K562 (cell line): ENCODE data around the gene CD74. TPM values are rescaled to one million over a fixed set of nuclear protein-coding genes. Genes with fewer than 3 reads are reported as not detected.

Experiments used
- ATAC-seq: fragments of 200-7000 bp; cut with Tn5 transposase; 3 replicates; pipeline ENCODE4 v1.9.1; 2020; ENCODE audit warnings: moderate library complexity
- BruUV-seq: library from RNA; stranded (reverse); fragments of 400-500 nt; replicated peaks from 2 replicates; lab custom pipeline; 2021; lab: Mats Ljungman, UMichigan
- CTCF ChIA-PET: fragments of 300-600 bp; formaldehyde crosslinking; extraction: SDS; loops from one replicate; lab custom pipeline; 2021; ENCODE audit warnings: low intra/inter-chr PET ratio; lab: Yijun Ruan, JAX
- POLR2A ChIA-PET: fragments of 300-600, 350-650 bp; sonication (Branson Sonifier 250); formaldehyde crosslinking; extraction: SDS; loops from one replicate; lab custom pipeline; 2021; ENCODE audit warnings: antibody characterized with exemption, inconsistent platforms; lab: Yijun Ruan, JAX
- DNase-seq, 4 experiments: peaks; one replicate each; pipeline versions ENCODE4 v3.0.0 to v3.0.0-alpha.2; 2011 to 2018; ENCODE audit warnings: low spot score in 3 of 4, mixed read lengths in 3 of 4; ENCODE audit errors: extremely low read depth in 1 of 4
- FAIRE-seq: peaks from 2 replicates; lab custom pipeline; 2011; peaks lifted over from hg19 to GRCh38; lab: Jason Lieb, UNC
- H2AFZ ChIP-seq: 2 replicates; pipeline ENCODE4 v1.6.0; 2011; ENCODE audit warnings: low read depth, low read length, control low read depth, inconsistent platforms
- H3K27ac ChIP-seq: fragments of 200-600 bp; 3 replicates; pipeline ENCODE4 v1.8.0; 2011; ENCODE audit warnings: low read depth, mild to moderate bottlenecking, control low read depth, inconsistent platforms, low read length, moderate library complexity, mixed read lengths; ENCODE audit errors: extremely low read depth
- H3K27me3 ChIP-seq, 2 experiments: fragments of 300-600 bp in 1 of 2; 2 replicates in 1 of 2; 3 replicates in 1 of 2; pipeline versions ENCODE4 v1.6.0 to v1.8.0; 2011; ENCODE audit warnings: inconsistent platforms in 2 of 2, low read length in 2 of 2, mild to moderate bottlenecking in 1 of 2, mixed read lengths in 1 of 2, moderate library complexity in 1 of 2; ENCODE audit not compliant: control insufficient read depth in 2 of 2, insufficient read depth in 2 of 2
- H3K36me3 ChIP-seq: fragments of 300-600 bp; 3 replicates; pipeline ENCODE4 v1.8.0; 2011; ENCODE audit warnings: mild to moderate bottlenecking, low read length, inconsistent platforms; ENCODE audit not compliant: control insufficient read depth, insufficient read depth
- H3K4me1 ChIP-seq, 2 experiments: fragments of 200-600 bp in 1 of 2; replicated peaks in 1 of 2; 2 replicates in 1 of 2; 3 replicates in 1 of 2; pipeline versions ENCODE4 v1.5.1 to v1.8.0; 2011; ENCODE audit warnings: inconsistent platforms in 2 of 2, low read length in 2 of 2, mild to moderate bottlenecking in 1 of 2, mixed read lengths in 1 of 2, moderate library complexity in 1 of 2; ENCODE audit not compliant: control insufficient read depth in 2 of 2, insufficient read depth in 2 of 2
- H3K4me2 ChIP-seq: 2 replicates; pipeline ENCODE4 v1.6.1; 2011; ENCODE audit warnings: low read length, control low read depth, inconsistent platforms, mixed read lengths; ENCODE audit not compliant: insufficient read depth
- H3K4me3 ChIP-seq: fragments of 200-600 bp; sonication (generic), shearing (Covaris generic); 2 replicates; pipeline ENCODE4 v1.5.1; 2016; ENCODE audit warnings: control low read depth, inconsistent platforms
- H3K79me2 ChIP-seq: fragments of 200-600 bp; 3 replicates; pipeline ENCODE4 v1.8.0; 2011; ENCODE audit warnings: low read length, inconsistent platforms; ENCODE audit not compliant: control insufficient read depth, insufficient read depth
- H3K9ac ChIP-seq, 2 experiments: 2 replicates each; pipeline versions ENCODE4 v1.6.0 to v1.6.1; 2011; ENCODE audit warnings: low read depth in 2 of 2, low read length in 2 of 2, control low read depth in 1 of 2, inconsistent platforms in 1 of 2, mild to moderate bottlenecking in 1 of 2, mixed read lengths in 1 of 2; ENCODE audit not compliant: insufficient read depth in 1 of 2
- H3K9me1 ChIP-seq: one replicate; pipeline ENCODE4 v1.6.0; 2011; ENCODE audit warnings: inconsistent platforms, mild to moderate bottlenecking, low read length, moderate library complexity; ENCODE audit not compliant: control insufficient read depth, insufficient read depth
- H3K9me3 ChIP-seq: replicated peaks from 2 replicates; pipeline ENCODE4 v1.5.1; 2011; ENCODE audit warnings: low read depth, low read length, inconsistent platforms; ENCODE audit not compliant: control insufficient read depth, insufficient read depth
- H4K20me1 ChIP-seq: replicated peaks from 2 replicates; pipeline ENCODE4 v1.6.1; 2011; ENCODE audit warnings: low read length, inconsistent platforms, mixed read lengths; ENCODE audit not compliant: control insufficient read depth, insufficient read depth
- ATF3 ChIP-seq, 2 experiments: fragments of 450-650 bp in 1 of 2; sonication (generic) in 1 of 2; formaldehyde crosslinking in 1 of 2; IDR thresholded peaks in 1 of 2; conservative IDR thresholded peaks in 1 of 2; 2 replicates each; pipeline versions ENCODE4 v1.6.1 to v1.8.1; 2016 to 2023; ENCODE audit warnings: mild to moderate bottlenecking in 2 of 2, moderate library complexity in 2 of 2, inconsistent platforms in 1 of 2, missing genetic modification reagents in 1 of 2
- ATF7 ChIP-seq: fragments of 450-650 bp; IDR thresholded peaks from 2 replicates; pipeline ENCODE4 v1.7.1; 2014; ENCODE audit warnings: mild to moderate bottlenecking, moderate library complexity
- BHLHE40 ChIP-seq: IDR thresholded peaks from 2 replicates; pipeline ENCODE4 v1.6.1; 2011; ENCODE audit warnings: low read length, improper control_type of control experiment
- HMG20A ChIP-seq: fragments of 450-650 bp; formaldehyde crosslinking; conservative IDR thresholded peaks from 2 replicates; pipeline ENCODE4 v1.4.0; 2020; ENCODE audit warnings: mild to moderate bottlenecking, mixed read lengths
- L3MBTL2 ChIP-seq: fragments of 450-650 bp; IDR thresholded peaks from 2 replicates; pipeline ENCODE4 v1.6.1; 2016; ENCODE audit warnings: mild to moderate bottlenecking, moderate library complexity
- PYGO2 ChIP-seq: fragments of 450-650 bp; IDR thresholded peaks from 2 replicates; pipeline ENCODE4 v1.6.1; 2016; ENCODE audit warnings: mild to moderate bottlenecking, missing genetic modification characterization, moderate library complexity, missing compliant biosample characterization
- WGBS: fragments of 100-300 bp; shearing (Covaris generic); methylation state at CpG from one replicate; pipeline ENCODE4 v1.1.6; 2016; ENCODE audit warnings: low coverage, mixed read lengths; ENCODE audit not compliant: insufficient coverage; ENCODE audit errors: missing lambda C conversion rate; 5-methylcytosine and 5-hydroxymethylcytosine counted together
- in situ Hi-C: fragments of 300-500 bp; cut with MboI; formaldehyde crosslinking; loops from 4 replicates; pipeline ENCODE4 v1.15.0; 2018; ENCODE audit warnings: inconsistent platforms, mixed read lengths
- intact Hi-C: fragments of 100-400 bp; cut with micrococcal nuclease; formaldehyde crosslinking; loops from 2 replicates; pipeline ENCODE4 v1.14.2; 2022
- polyA plus RNA-seq, 8 experiments: library from polyadenylated mRNA; depleted of rRNA in 4 of 8; stranded (reverse) in 5 of 8; unstranded in 3 of 8; fragments of >200 nt; fragmentation: Nextera tagmentation in 2 of 8; fragmentation: Illumina TruSeq in 1 of 8; extraction: Ambion mirVana in 2 of 8; extraction: Trizol in 1 of 8; gene quantifications; 2 replicates each; pipeline versions ENCODE4 v1.2.1 to v1.2.3, GENCODE V29; 2011 to 2014; ENCODE audit warnings: inconsistent platforms in 1 of 8, missing spikeins in 1 of 8
- total RNA-seq, 7 experiments: library from RNA; depleted of rRNA in 6 of 7; stranded (reverse); fragments of >200 nt in 6 of 7; fragmentation: Illumina TruSeq in 2 of 7; extraction: Trizol in 2 of 7; gene quantifications; 2 replicates each; pipeline versions ENCODE4 v1.2.1 to v1.2.3, GENCODE V29; 2011 to 2021; ENCODE audit warnings: low replicate concordance in 1 of 7

CD74 gene
- total and polyA plus RNA-seq, 9 of the 15 experiments (the other 6 are each of a cell fraction or from before 2014, with no cell fraction given) = 0.07 to 4.8 (median 0.32) TPM

- H2AFZ ChIP-seq = no peak overlapping the region
- FAIRE-seq = no peak
- 33% methylated on average over 18 of the region's 18 CpGs for whole genome bisulfite sequencing
- ChIA-PET CTCF (no interaction called here), POLR2A (interaction anchor here (0.5 to 2.9 kb wide), 3 partner anchors 11 to 181 kb away, joined by 4 to 17 read pairs (median 5); no protein-coding TSS in a partner anchor)
- no peak overlapping the region for H3K4me2 ChIP-seq
- ATAC-seq = no peak
- BruUV-seq = no TSS peak
- H3K4me3 ChIP-seq = no peak overlapping the region
- H4K20me1 ChIP-seq = no peaks in the 10 kb centered on the region
- H3K79me2 ChIP-seq = no peaks in the 10 kb centered on the region
- H3K9me3 ChIP-seq = no peaks in the 10 kb centered on the region
- in situ Hi-C loops = no loop called here
- peaks cover 0 to 15% of the 10 kb centered on the region in 2 experiments; a peak in 3 of 5 replicates for H3K27me3 ChIP-seq
- no peaks in the 10 kb centered on the region for H3K9me1 ChIP-seq
- no peak for TF ChIP-seq HMG20A (CRISPR knock-in tag)
- peak; percentile 16; the same call in 1 of the 2 replicates for TF ChIP-seq L3MBTL2
- peak; percentile 69 for TF ChIP-seq BHLHE40
- no peak overlapping the region for H3K27ac ChIP-seq
- peak in 1 of 4 experiments; percentile 7 for DNase-seq
- H3K4me1 ChIP-seq = peaks cover 8 to 19% of the 10 kb centered on the region in 2 experiments; a peak in 4 of 5 replicates
- intact Hi-C loops = no loop called here
- peak overlapping the region in 1 of 2 experiments; percentile 71; a peak in 2 of 4 replicates for H3K9ac ChIP-seq
- no peaks in the 10 kb centered on the region for H3K36me3 ChIP-seq
Observed at GRCh38 chr5:150431048-150431447, 18.3 kb upstream of the CD74 start.

- intact Hi-C loops = no loop called here
- H3K27ac ChIP-seq = no peak overlapping the region
- H3K9me3 ChIP-seq = no peaks in the 10 kb centered on the region
- no peaks in the 10 kb centered on the region for H3K79me2 ChIP-seq
- H2AFZ ChIP-seq = no peak overlapping the region
- no peak for ATAC-seq
- no TSS peak for BruUV-seq
- peak; percentile 70; the same call in 1 of the 2 replicates for TF ChIP-seq ATF7
- TF ChIP-seq ATF3 (IDR thresholded peaks at IDR 0.05) = peak; percentile 59
- TF ChIP-seq ATF3 (CRISPR knock-in tag; conservative IDR thresholded peaks at IDR 0.05) = no peak
- no peak for TF ChIP-seq PYGO2 (tag)
- TF ChIP-seq, all 486 proteins: peak for 2
- H3K4me1 ChIP-seq = peaks cover 8 to 19% of the 10 kb centered on the region in 2 experiments; a peak in 4 of 5 replicates
- in situ Hi-C loops = no loop called here
- FAIRE-seq (no peak), DNase-seq (no peak)
- H3K4me2 ChIP-seq = no peak overlapping the region
- ChIA-PET CTCF (no interaction called here), POLR2A (interaction anchor here (1.1 to 1.4 kb wide), 2 partner anchors 11 to 15 kb away, joined by 3 to 4 read pairs; no protein-coding TSS in a partner anchor)
- H3K4me3 ChIP-seq = no peak overlapping the region
- 0 out of 4 replicates have a peak overlapping the region, but pooled peaks of 1 of the 2 experiments have one; percentile 17 for H3K9ac ChIP-seq
- H3K27me3 ChIP-seq = peaks cover 0 to 23% of the 10 kb centered on the region in 2 experiments; a peak in 3 of 5 replicates
- no peaks in the 10 kb centered on the region for H3K9me1 ChIP-seq
- no peaks in the 10 kb centered on the region for H3K36me3 ChIP-seq
- 14% methylated on average over 5 of the region's 5 CpGs for WGBS
- no peaks in the 10 kb centered on the region for H4K20me1 ChIP-seq
Observed at GRCh38 chr5:150429410-150429873, 16.7 kb upstream of the CD74 start.
